WTC11 (cell line): ENCODE results near the gene PATE2.

Experiments used
- ATF3 ChIP-seq: sonication (generic); formaldehyde crosslinking; conservative IDR thresholded peaks from 2 replicates; pipeline ENCODE4 v1.8.1; 2022; ENCODE audit warnings: mild to moderate bottlenecking, missing genetic modification reagents
- CTCF ChIP-seq: fragments of 200-600 bp; IDR thresholded peaks from 2 replicates; pipeline ENCODE4 v1.8.0; 2022; ENCODE audit warnings: antibody characterized with exemption
- ELF4 ChIP-seq: sonication (generic); formaldehyde crosslinking; IDR thresholded peaks from 2 replicates; pipeline ENCODE4 v1.8.1; 2022; ENCODE audit warnings: low read depth, mild to moderate bottlenecking, moderate library complexity, missing genetic modification reagents
- ETV6 ChIP-seq: sonication (generic); formaldehyde crosslinking; IDR thresholded peaks from 2 replicates; pipeline ENCODE4 v1.8.1; 2022; ENCODE audit warnings: mild to moderate bottlenecking, missing genetic modification reagents
- HMGXB4 ChIP-seq: sonication (generic); formaldehyde crosslinking; IDR thresholded peaks from 2 replicates; pipeline ENCODE4 v1.8.1; 2023; ENCODE audit warnings: mild to moderate bottlenecking, moderate library complexity, missing genetic modification reagents
- MAX ChIP-seq: sonication (generic); formaldehyde crosslinking; IDR thresholded peaks from 2 replicates; pipeline ENCODE4 v1.8.0; 2022; ENCODE audit warnings: mild to moderate bottlenecking, missing genetic modification reagents
- NR2C2 ChIP-seq: sonication (generic); formaldehyde crosslinking; IDR thresholded peaks from 2 replicates; pipeline ENCODE4 v1.8.0; 2022; ENCODE audit warnings: mild to moderate bottlenecking, missing genetic modification reagents
- SMAD4 ChIP-seq: sonication (generic); formaldehyde crosslinking; IDR thresholded peaks from 2 replicates; pipeline ENCODE4 v1.8.0; 2022; ENCODE audit warnings: mild to moderate bottlenecking, missing genetic modification reagents
- TEAD1 ChIP-seq: sonication (generic); formaldehyde crosslinking; IDR thresholded peaks from 2 replicates; pipeline ENCODE4 v1.8.0; 2022; ENCODE audit warnings: mild to moderate bottlenecking, missing genetic modification reagents
- TEAD4 ChIP-seq: sonication (generic); formaldehyde crosslinking; IDR thresholded peaks from 2 replicates; pipeline ENCODE4 v1.8.0; 2022; ENCODE audit warnings: mild to moderate bottlenecking, missing genetic modification reagents
- TF ChIP-seq, protein P1 (sequence below): sonication (generic); formaldehyde crosslinking; IDR thresholded peaks from 2 replicates; pipeline ENCODE4 v1.8.0; 2022; ENCODE audit warnings: missing genetic modification reagents
- TF ChIP-seq, protein P2 (sequence below): sonication (generic); formaldehyde crosslinking; conservative IDR thresholded peaks from 2 replicates; pipeline ENCODE4 v1.8.1; 2023; ENCODE audit warnings: mild to moderate bottlenecking, low read depth, missing genetic modification reagents, moderate library complexity

GRCh38 chr11:125772834-125773505, 5.7 kb downstream of the PATE2 start:
- TF ChIP-seq CTCF, result no peak
- no peak for TF ChIP-seq TEAD4 (CRISPR knock-in tag)
- TF ChIP-seq TEAD1 (CRISPR knock-in tag), result no peak
- TF ChIP-seq, protein P1, sequence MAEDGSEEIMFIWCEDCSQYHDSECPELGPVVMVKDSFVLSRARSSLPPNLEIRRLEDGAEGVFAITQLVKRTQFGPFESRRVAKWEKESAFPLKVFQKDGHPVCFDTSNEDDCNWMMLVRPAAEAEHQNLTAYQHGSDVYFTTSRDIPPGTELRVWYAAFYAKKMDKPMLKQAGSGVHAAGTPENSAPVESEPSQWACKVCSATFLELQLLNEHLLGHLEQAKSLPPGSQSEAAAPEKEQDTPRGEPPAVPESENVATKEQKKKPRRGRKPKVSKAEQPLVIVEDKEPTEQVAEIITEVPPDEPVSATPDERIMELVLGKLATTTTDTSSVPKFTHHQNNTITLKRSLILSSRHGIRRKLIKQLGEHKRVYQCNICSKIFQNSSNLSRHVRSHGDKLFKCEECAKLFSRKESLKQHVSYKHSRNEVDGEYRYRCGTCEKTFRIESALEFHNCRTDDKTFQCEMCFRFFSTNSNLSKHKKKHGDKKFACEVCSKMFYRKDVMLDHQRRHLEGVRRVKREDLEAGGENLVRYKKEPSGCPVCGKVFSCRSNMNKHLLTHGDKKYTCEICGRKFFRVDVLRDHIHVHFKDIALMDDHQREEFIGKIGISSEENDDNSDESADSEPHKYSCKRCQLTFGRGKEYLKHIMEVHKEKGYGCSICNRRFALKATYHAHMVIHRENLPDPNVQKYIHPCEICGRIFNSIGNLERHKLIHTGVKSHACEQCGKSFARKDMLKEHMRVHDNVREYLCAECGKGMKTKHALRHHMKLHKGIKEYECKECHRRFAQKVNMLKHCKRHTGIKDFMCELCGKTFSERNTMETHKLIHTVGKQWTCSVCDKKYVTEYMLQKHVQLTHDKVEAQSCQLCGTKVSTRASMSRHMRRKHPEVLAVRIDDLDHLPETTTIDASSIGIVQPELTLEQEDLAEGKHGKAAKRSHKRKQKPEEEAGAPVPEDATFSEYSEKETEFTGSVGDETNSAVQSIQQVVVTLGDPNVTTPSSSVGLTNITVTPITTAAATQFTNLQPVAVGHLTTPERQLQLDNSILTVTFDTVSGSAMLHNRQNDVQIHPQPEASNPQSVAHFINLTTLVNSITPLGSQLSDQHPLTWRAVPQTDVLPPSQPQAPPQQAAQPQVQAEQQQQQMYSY, result no peak
- no peak for TF ChIP-seq ETV6 (CRISPR knock-in tag)
- TF ChIP-seq ATF3 (CRISPR knock-in tag), result no peak
- TF ChIP-seq, protein P2, sequence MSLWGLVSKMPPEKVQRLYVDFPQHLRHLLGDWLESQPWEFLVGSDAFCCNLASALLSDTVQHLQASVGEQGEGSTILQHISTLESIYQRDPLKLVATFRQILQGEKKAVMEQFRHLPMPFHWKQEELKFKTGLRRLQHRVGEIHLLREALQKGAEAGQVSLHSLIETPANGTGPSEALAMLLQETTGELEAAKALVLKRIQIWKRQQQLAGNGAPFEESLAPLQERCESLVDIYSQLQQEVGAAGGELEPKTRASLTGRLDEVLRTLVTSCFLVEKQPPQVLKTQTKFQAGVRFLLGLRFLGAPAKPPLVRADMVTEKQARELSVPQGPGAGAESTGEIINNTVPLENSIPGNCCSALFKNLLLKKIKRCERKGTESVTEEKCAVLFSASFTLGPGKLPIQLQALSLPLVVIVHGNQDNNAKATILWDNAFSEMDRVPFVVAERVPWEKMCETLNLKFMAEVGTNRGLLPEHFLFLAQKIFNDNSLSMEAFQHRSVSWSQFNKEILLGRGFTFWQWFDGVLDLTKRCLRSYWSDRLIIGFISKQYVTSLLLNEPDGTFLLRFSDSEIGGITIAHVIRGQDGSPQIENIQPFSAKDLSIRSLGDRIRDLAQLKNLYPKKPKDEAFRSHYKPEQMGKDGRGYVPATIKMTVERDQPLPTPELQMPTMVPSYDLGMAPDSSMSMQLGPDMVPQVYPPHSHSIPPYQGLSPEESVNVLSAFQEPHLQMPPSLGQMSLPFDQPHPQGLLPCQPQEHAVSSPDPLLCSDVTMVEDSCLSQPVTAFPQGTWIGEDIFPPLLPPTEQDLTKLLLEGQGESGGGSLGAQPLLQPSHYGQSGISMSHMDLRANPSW (CRISPR knock-in tag), result no peak
- TF ChIP-seq HMGXB4, result no peak
- TF ChIP-seq ELF4 (CRISPR knock-in tag), result no peak
- no peak for TF ChIP-seq SMAD4
- no peak for TF ChIP-seq MAX (CRISPR knock-in tag)
- TF ChIP-seq NR2C2, result no peak
